Stimulated activated CD4-positive, alpha-beta T cell treated with anti-CD3 and anti-CD28 coated beads, TNF-alpha, amount 100 ng/mL, for 4 hours (primary cell): ENCODE measurements around the gene HIPK2.
A peak's percentile ranks its signal among the peaks of the same experiment; 100 is the strongest.

Source experiments
- DNase-seq, 3 experiments: peaks; one replicate each; pipeline ENCODE4 v3.0.0-alpha.2; 2020; ENCODE audit warnings: low read depth in 3 of 3

The HIPK2 gene

GRCh38 chr7:139651308-139651707 lies 126.5 kb downstream of the HIPK2 start:
- DNase-seq: no peak

GRCh38 chr7:139650429-139651100 lies 127.2 kb downstream of the HIPK2 start:
- no peak for DNase-seq

- DNase-seq: no peak
Measured at GRCh38 chr7:139648941-139649425, 128.8 kb downstream of the HIPK2 start.

- no peak for DNase-seq
Measured at GRCh38 chr7:139648391-139648861, 129.4 kb downstream of the HIPK2 start.

- no peak for DNase-seq
Measured at GRCh38 chr7:139647814-139648390, 129.9 kb downstream of the HIPK2 start.

- no peak for DNase-seq
Measured at GRCh38 chr7:139647085-139647484, 130.7 kb downstream of the HIPK2 start.

- DNase-seq: no peak
Measured at GRCh38 chr7:139646566-139646965, 131.2 kb downstream of the HIPK2 start.

- peak; percentile 58 to 77 (median 75) for DNase-seq
Measured at GRCh38 chr7:139645572-139646523, 131.9 kb downstream of the HIPK2 start.

GRCh38 chr7:139643951-139644585 lies 133.7 kb downstream of the HIPK2 start:
- DNase-seq: no peak

GRCh38 chr7:139642283-139642682 lies 135.5 kb downstream of the HIPK2 start:
- no peak for DNase-seq

- no peak for DNase-seq
Measured at GRCh38 chr7:139641337-139641992, 136.3 kb downstream of the HIPK2 start.

- no peak for DNase-seq
Measured at GRCh38 chr7:139640681-139641080, 137.1 kb downstream of the HIPK2 start.

GRCh38 chr7:139639563-139639962 lies 138.2 kb downstream of the HIPK2 start:
- DNase-seq: no peak

GRCh38 chr7:139635526-139636302 lies 142.1 kb downstream of the HIPK2 start:
- peak; percentile 26 to 50 (median 45) for DNase-seq

GRCh38 chr7:139634087-139634486 lies 143.7 kb downstream of the HIPK2 start:
- DNase-seq: no peak

- no peak for DNase-seq
Measured at GRCh38 chr7:139631520-139632031, 146.2 kb downstream of the HIPK2 start.

GRCh38 chr7:139630643-139631519 lies 146.9 kb downstream of the HIPK2 start:
- no peak for DNase-seq

GRCh38 chr7:139629392-139630082 lies 148.3 kb downstream of the HIPK2 start:
- DNase-seq: no peak

- no peak for DNase-seq
Measured at GRCh38 chr7:139627831-139628230, 150.0 kb downstream of the HIPK2 start.
